AG09309 (cell line): ENCODE results near the gene ABCA4.

Source experiments
- DNase-seq: peaks from one replicate; pipeline ENCODE4 v3.0.0-alpha.2; 2010; ENCODE audit warnings: low read depth
- H3K4me3 ChIP-seq: 2 replicates; pipeline ENCODE4 v1.5.1; 2011; ENCODE audit warnings: mild to moderate bottlenecking, low read depth, low read length, moderate library complexity; ENCODE audit not compliant: control insufficient read depth
- TF ChIP-seq, protein P1 (sequence below): IDR thresholded peaks from 2 replicates; pipeline ENCODE4 v1.5.1; 2011; ENCODE audit warnings: mild to moderate bottlenecking, low read depth, low read length, inconsistent platforms; ENCODE audit not compliant: insufficient read depth, control insufficient read depth; ENCODE audit errors: missing control alignments

Gene ABCA4

GRCh38 chr1:94104776-94105580, 16.0 kb downstream of the ABCA4 start:
- H3K4me3 ChIP-seq = no peak overlapping the region
- TF ChIP-seq, protein P1, sequence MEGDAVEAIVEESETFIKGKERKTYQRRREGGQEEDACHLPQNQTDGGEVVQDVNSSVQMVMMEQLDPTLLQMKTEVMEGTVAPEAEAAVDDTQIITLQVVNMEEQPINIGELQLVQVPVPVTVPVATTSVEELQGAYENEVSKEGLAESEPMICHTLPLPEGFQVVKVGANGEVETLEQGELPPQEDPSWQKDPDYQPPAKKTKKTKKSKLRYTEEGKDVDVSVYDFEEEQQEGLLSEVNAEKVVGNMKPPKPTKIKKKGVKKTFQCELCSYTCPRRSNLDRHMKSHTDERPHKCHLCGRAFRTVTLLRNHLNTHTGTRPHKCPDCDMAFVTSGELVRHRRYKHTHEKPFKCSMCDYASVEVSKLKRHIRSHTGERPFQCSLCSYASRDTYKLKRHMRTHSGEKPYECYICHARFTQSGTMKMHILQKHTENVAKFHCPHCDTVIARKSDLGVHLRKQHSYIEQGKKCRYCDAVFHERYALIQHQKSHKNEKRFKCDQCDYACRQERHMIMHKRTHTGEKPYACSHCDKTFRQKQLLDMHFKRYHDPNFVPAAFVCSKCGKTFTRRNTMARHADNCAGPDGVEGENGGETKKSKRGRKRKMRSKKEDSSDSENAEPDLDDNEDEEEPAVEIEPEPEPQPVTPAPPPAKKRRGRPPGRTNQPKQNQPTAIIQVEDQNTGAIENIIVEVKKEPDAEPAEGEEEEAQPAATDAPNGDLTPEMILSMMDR = no peak
- DNase-seq = no peak

DNA sequence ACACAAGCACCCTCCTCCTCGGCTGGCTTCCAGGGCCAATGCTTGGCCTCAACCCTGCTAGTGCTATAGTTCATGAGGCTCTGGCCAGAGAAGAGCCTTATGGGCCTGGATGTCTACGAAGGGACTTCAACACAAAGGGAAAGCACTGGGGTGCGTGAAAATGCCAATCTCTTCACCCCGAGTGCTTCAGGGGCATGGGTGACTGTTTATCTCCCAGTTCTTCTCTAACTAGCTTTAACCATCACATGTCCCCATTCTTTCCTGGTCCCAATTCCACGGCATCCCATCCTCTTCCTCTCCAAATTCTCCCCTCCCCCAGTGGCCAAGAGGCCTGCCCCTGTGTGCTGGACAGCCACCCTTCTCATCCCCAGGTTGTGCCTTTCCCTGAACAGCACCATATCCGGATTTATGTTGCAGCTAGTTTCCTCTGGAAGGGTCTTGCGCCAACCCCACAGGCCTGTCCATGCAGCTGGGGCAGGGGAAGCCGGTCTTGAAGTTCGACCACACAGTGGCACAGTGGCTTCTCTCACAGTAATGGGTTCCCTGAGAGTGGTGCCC, 16.7 kb downstream of the ABCA4 start:
- TF ChIP-seq, protein P1 = no peak
- H3K4me3 ChIP-seq = no peak overlapping the region

GRCh38 chr1:94103608-94104007, 17.3 kb downstream of the ABCA4 start:
- DNase-seq = no peak
- H3K4me3 ChIP-seq = no peak overlapping the region
- TF ChIP-seq, protein P1 = no peak

More for the DNA sequence above, 16.7 kb downstream of the ABCA4 start:
- no peak for DNase-seq

- H3K4me3 ChIP-seq = no peak overlapping the region
- TF ChIP-seq, protein P1 = no peak
- no peak for DNase-seq
These were observed 19.1 kb downstream of the ABCA4 start for GRCh38 chr1:94101613-94102525.

- peak; percentile 57 for DNase-seq
- TF ChIP-seq, protein P1 = no peak
- H3K4me3 ChIP-seq = no peak overlapping the region
These were observed 19.9 kb downstream of the ABCA4 start for GRCh38 chr1:94100785-94101612.
